Upper lobe of right lung (tissue), 1 donor: Measurements from ENCODE around the gene MYEOV. TPM values are rescaled to one million over a fixed set of nuclear protein-coding genes. Genes with fewer than 3 reads are reported as not detected.
A peak's percentile ranks its signal among the peaks of the same experiment; 100 is the strongest.

Experiments
- ATAC-seq: fragments of 200-7000 bp; cut with Tn5 transposase; one replicate; pipeline ENCODE4 v1.9.1; 2020; ENCODE audit warnings: mild to moderate bottlenecking, moderate library complexity
- DNase-seq: peaks from one replicate; pipeline ENCODE4 v3.0.0-alpha.2; 2020
- H3K27ac ChIP-seq: fragments of 200-600 bp; one replicate; pipeline ENCODE4 v1.8.0; 2022
- H3K27me3 ChIP-seq: fragments of 200-600 bp; one replicate; pipeline ENCODE4 v1.8.0; 2022; ENCODE audit warnings: mild to moderate bottlenecking
- H3K36me3 ChIP-seq: fragments of 200-600 bp; one replicate; pipeline ENCODE4 v1.8.0; 2022
- H3K4me1 ChIP-seq: fragments of 200-600 bp; one replicate; pipeline ENCODE4 v1.8.0; 2022
- H3K4me3 ChIP-seq: fragments of 200-600 bp; one replicate; pipeline ENCODE4 v1.8.0; 2022; ENCODE audit warnings: mild to moderate bottlenecking
- H3K9me3 ChIP-seq: fragments of 200-600 bp; one replicate; pipeline ENCODE4 v1.8.0; 2022
- CTCF ChIP-seq: fragments of 200-600 bp; IDR thresholded peaks from one replicate; pipeline ENCODE4 v1.8.0; 2022; ENCODE audit warnings: antibody characterized with exemption
- intact Hi-C: fragments of 100-400 bp; cut with DNase I; formaldehyde crosslinking; loops from one replicate; pipeline ENCODE4 v1.11.0; 2022
- total RNA-seq: library from RNA; stranded (reverse); fragmentation: NEBNext Ultra II Directional; extraction: Animal tissue kit (Norgen Biotek cat#: 25700); gene quantifications from one replicate; pipeline ENCODE4 v1.2.1, GENCODE V29; 2021
- donor health status: DM: no; HTN: yes; CAD: no; lungs with severe emphysema.

Gene MYEOV
- total RNA-seq, 1 donor from 2014 or later = 0.23 TPM

GRCh38 chr11:69276165-69276564 is 17.8 kb upstream of the MYEOV start:
- H3K9me3 ChIP-seq = no peaks in the 10 kb centered on the region
- no peak overlapping the region for H3K4me3 ChIP-seq
- no peak overlapping the region for H3K27ac ChIP-seq
- H3K4me1 ChIP-seq = peaks cover 19% of the 10 kb centered on the region
- no peaks in the 10 kb centered on the region for H3K27me3 ChIP-seq
- intact Hi-C loops = no loop called here
- no peak for TF ChIP-seq CTCF
- DNase-seq = no peak
- no peaks in the 10 kb centered on the region for H3K36me3 ChIP-seq
- ATAC-seq = no peak

- DNase-seq (peak; percentile 59), ATAC-seq (no peak)
- no peaks in the 10 kb centered on the region for H3K36me3 ChIP-seq
- no peak overlapping the region for H3K4me3 ChIP-seq
- no peaks in the 10 kb centered on the region for H3K9me3 ChIP-seq
- H3K27ac ChIP-seq = no peak overlapping the region
- TF ChIP-seq CTCF = no peak
- intact Hi-C loops = no loop called here
- peaks cover 19% of the 10 kb centered on the region for H3K4me1 ChIP-seq
- H3K27me3 ChIP-seq = no peaks in the 10 kb centered on the region
Measured at GRCh38 chr11:69277074-69277809, 16.7 kb upstream of the MYEOV start.

GRCh38 chr11:69278091-69278867 is 15.7 kb upstream of the MYEOV start:
- Histone ChIP-seq H3K36me3 (no peaks in the 10 kb centered on the region), H3K9me3 (no peaks in the 10 kb centered on the region), H3K4me1 (peaks cover 19% of the 10 kb centered on the region), H3K27ac (no peak overlapping the region), H3K27me3 (no peaks in the 10 kb centered on the region), H3K4me3 (no peak overlapping the region)
- intact Hi-C loops = no loop called here
- peak; percentile 85 for DNase-seq
- ATAC-seq = peak; percentile 68
- TF ChIP-seq CTCF = no peak

GRCh38 chr11:69280451-69280850 is 13.5 kb upstream of the MYEOV start:
- intact Hi-C loops = no loop called here
- TF ChIP-seq CTCF = no peak
- ATAC-seq (no peak), DNase-seq (no peak)
- H3K36me3 ChIP-seq = no peaks in the 10 kb centered on the region
- H3K4me1 ChIP-seq = peaks cover 19% of the 10 kb centered on the region
- no peak overlapping the region for H3K4me3 ChIP-seq
- no peaks in the 10 kb centered on the region for H3K9me3 ChIP-seq
- H3K27ac ChIP-seq = no peak overlapping the region
- no peaks in the 10 kb centered on the region for H3K27me3 ChIP-seq

GRCh38 chr11:69280994-69281393 is 13.0 kb upstream of the MYEOV start:
- no peak overlapping the region for H3K27ac ChIP-seq

More at GRCh38 chr11:69280994-69281393, 13.0 kb upstream of the MYEOV start:
- peaks cover 19% of the 10 kb centered on the region for H3K4me1 ChIP-seq
- intact Hi-C loops = no loop called here
- no peaks in the 10 kb centered on the region for H3K9me3 ChIP-seq
- H3K27me3 ChIP-seq = no peaks in the 10 kb centered on the region
- peak; percentile 70 for ATAC-seq
- H3K4me3 ChIP-seq = no peak overlapping the region
- peak; percentile 64 for DNase-seq
- no peaks in the 10 kb centered on the region for H3K36me3 ChIP-seq
- no peak for TF ChIP-seq CTCF
